ENCODE measurements around the gene OBP2A. TPM values are rescaled to one million over a fixed set of nuclear protein-coding genes. Genes with fewer than 3 reads are reported as not detected.
"Not testable (repeated sequence)": the region's sequence is repeated elsewhere in the genome, so short reads cannot be mapped to it uniquely, and the experiment has no call there.

OBP2A gene
- polyA plus RNA-seq, 1 experiment = not detected

DNA sequence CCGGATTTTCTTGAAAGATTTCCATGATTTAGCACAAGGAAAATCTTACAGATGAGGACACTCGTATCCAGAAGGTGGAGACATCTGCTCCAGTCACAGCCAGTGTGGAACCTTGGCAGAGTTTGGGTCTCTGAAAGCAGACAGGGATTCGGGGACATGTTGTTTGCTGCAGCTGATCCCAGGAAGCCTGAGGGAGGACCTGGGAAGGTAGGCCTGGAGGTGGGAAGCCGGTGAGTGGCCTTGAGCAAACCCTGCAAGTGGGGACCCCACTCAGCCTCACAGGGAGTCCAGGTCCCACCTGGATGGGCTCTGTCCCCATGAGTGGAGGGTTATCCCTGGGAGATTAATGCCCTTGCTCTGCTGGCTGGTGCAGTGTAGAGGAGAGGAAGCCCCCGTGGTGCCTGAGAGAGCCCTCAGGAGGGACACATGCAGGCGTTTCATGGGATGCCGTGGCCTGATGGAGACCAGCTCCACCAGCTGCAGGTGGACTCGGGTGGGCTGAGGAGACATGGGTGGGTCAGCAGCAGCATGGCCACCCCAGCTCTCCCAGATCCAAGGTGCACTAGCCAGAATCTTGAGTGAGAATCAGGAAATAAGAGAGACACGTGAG, 37.6 kb upstream of the OBP2A start:
- H3K27me3 ChIP-seq (ENCODE audit: control insufficient read depth, insufficient read depth, low read length) = no peaks in the 10 kb centered on the region
- no peak for DNase-seq (ENCODE audit: low read depth, low spot score)
- TF ChIP-seq, protein P1, sequence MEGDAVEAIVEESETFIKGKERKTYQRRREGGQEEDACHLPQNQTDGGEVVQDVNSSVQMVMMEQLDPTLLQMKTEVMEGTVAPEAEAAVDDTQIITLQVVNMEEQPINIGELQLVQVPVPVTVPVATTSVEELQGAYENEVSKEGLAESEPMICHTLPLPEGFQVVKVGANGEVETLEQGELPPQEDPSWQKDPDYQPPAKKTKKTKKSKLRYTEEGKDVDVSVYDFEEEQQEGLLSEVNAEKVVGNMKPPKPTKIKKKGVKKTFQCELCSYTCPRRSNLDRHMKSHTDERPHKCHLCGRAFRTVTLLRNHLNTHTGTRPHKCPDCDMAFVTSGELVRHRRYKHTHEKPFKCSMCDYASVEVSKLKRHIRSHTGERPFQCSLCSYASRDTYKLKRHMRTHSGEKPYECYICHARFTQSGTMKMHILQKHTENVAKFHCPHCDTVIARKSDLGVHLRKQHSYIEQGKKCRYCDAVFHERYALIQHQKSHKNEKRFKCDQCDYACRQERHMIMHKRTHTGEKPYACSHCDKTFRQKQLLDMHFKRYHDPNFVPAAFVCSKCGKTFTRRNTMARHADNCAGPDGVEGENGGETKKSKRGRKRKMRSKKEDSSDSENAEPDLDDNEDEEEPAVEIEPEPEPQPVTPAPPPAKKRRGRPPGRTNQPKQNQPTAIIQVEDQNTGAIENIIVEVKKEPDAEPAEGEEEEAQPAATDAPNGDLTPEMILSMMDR (IDR thresholded peaks at IDR 0.05; ENCODE audit: low read depth, low read length) = no peak
- H3K27ac ChIP-seq (ENCODE audit: low read depth, low read length) = no peak overlapping the region
- CTCF ChIA-PET = no interaction called here
- peaks cover 3% of the 10 kb centered on the region; the same call in 1 of the 2 replicates for H3K9me3 ChIP-seq (ENCODE audit: control insufficient read depth, insufficient read depth, low read length)
- POLR2A ChIA-PET = no interaction called here
- no peak overlapping the region for H3K4me3 ChIP-seq (ENCODE audit: low read depth, low read length)

DNA sequence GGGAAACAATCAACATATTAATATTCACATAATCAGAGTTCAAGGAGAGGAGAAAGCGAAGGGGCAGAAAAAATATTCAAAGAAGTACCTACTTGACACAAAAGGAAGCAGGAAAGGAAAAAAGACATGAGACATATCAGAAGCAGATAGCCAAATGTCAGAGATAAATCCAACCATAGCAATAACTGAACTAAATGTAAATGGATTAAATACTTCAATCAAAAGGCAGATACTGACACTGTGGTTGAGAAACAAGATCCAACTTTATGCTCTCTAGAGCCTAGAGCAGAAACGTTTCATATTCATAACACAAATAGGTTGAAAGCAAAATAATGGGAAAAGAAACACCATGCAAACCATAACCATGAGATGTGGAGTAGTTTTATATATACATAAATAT, 36.5 kb upstream of the OBP2A start:
- peaks cover 3% of the 10 kb centered on the region; the same call in 1 of the 2 replicates for H3K9me3 ChIP-seq (ENCODE audit: control insufficient read depth, insufficient read depth, low read length)
- ChIA-PET CTCF (no interaction called here), POLR2A (no interaction called here)
- no peaks in the 10 kb centered on the region for H3K27me3 ChIP-seq (ENCODE audit: control insufficient read depth, insufficient read depth, low read length)
- no peak overlapping the region for H3K4me3 ChIP-seq (ENCODE audit: low read depth, low read length)
- no peak for DNase-seq (ENCODE audit: low read depth, low spot score)
- TF ChIP-seq, protein P1 (IDR thresholded peaks at IDR 0.05; ENCODE audit: low read depth, low read length) = no peak
- no peak overlapping the region for H3K27ac ChIP-seq (ENCODE audit: low read depth, low read length)

DNA sequence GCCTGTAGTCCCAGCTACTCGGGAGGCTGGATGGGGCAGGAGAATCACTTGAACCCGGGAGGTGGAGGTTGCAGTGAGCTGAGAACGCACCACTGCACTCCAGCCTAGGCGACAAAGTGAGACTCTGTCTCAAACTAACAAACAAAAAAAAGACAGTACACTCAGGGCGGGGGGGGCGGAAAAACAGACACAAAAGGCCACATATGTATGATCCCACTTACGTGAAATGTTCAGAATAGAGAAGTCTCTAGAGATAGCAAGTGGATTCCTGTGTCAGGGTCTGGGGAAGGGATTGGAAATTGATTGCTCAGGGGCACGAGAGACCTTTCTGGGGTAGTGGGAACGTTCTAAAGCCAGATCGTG, 33.7 kb upstream of the OBP2A start:
- TF ChIP-seq, protein P1 (IDR thresholded peaks at IDR 0.05; ENCODE audit: low read depth, low read length) = no peak
- ChIA-PET POLR2A (no interaction called here), CTCF (interaction anchor here (0.6 to 1.3 kb wide), 3 partner anchors 8 to 46 kb away, joined by 3 to 5 read pairs (median 4); no protein-coding TSS in a partner anchor)
- Histone ChIP-seq H3K9me3 (ENCODE audit: control insufficient read depth, insufficient read depth, low read length) (peaks cover 3% of the 10 kb centered on the region; the same call in 1 of the 2 replicates), H3K27ac (ENCODE audit: low read depth, low read length) (no peak overlapping the region), H3K27me3 (ENCODE audit: control insufficient read depth, insufficient read depth, low read length) (no peaks in the 10 kb centered on the region), H3K4me3 (ENCODE audit: low read depth, low read length) (no peak overlapping the region)
- no peak for DNase-seq (ENCODE audit: low read depth, low spot score)

DNA sequence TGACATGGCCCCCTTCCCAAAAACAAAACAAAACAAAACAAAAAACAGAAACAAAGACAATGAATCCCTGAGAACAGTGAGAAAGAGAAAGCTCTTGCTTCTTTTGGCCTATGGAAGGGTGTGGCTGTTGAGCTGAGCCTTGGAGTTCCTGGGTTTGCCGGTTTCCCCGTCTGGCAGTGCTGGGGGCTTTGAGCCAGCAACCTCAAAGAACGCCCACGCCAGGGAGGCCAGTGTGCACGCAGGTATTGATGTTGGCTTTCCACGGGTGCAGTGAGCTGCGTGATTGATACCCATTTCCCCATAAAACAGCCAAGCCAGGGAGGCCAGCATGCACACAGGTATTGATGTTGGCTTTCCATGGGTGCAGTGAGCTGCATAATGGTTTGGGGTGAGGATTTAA, 33.0 kb upstream of the OBP2A start:
- Histone ChIP-seq H3K9me3 (ENCODE audit: control insufficient read depth, insufficient read depth, low read length) (peaks cover 3% of the 10 kb centered on the region; the same call in 1 of the 2 replicates), H3K27me3 (ENCODE audit: control insufficient read depth, insufficient read depth, low read length) (no peaks in the 10 kb centered on the region), H3K27ac (ENCODE audit: low read depth, low read length) (no peak overlapping the region), H3K4me3 (ENCODE audit: low read depth, low read length) (no peak overlapping the region)
- DNase-seq (ENCODE audit: low read depth, low spot score) = no peak
- ChIA-PET POLR2A (no interaction called here), CTCF (interaction anchor here (1.0 to 1.3 kb wide), 2 partner anchors 9 to 13 kb away, joined by 4 to 5 read pairs; no protein-coding TSS in a partner anchor)
- TF ChIP-seq, protein P1 (IDR thresholded peaks at IDR 0.05; ENCODE audit: low read depth, low read length) = no peak

DNA sequence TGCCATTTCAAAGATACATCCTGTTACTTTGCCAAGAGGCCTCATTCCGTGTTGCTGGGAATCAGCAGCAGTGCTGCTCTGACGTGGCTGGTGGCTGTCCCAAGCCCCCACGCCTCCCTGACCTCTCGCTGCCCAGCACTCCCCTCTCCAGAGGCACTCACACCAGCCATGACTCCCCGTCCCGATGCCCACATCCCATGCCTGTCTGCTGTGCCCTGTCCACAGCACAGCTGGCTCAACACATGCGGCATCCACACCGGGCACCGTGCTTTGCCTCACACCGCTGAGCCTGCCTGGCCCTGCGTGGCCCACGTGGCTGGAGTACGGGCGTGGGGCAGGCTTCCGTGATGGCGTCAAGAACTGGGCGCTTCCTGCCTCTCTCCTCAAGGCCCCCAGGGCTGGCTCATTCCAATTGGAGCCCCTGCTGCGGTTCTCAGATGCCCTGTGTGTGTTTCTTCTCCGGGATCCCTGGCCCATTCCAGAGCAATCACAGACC, 32.5 kb upstream of the OBP2A start:
- no peak for DNase-seq (ENCODE audit: low read depth, low spot score)
- ChIA-PET CTCF (interaction anchor here (1.0 to 1.3 kb wide), 2 partner anchors 9 to 13 kb away, joined by 4 to 5 read pairs; no protein-coding TSS in a partner anchor), POLR2A (no interaction called here)

DNA sequence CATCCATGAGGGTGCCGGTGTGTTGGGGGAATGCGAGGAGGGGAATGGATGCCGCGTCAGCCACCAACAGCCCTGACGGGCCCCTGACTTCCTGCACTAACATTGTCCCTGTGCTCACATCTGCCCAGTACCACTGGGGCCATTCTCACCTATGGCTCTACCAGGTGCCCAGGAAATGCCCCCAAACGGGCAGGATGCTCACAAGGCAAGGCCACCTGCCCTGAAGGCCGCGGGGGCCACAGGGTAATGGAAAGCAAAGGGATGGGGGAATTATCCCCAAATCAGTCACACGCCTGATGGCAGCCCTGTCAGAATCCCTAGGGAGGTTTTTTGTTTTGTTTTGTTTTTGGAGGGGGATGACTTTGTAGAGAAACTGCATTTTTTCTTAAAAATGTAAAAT, 32.0 kb upstream of the OBP2A start:
- CTCF ChIA-PET; H3K4me3 ChIP-seq (ENCODE audit: low read depth, low read length); H3K9me3 ChIP-seq (ENCODE audit: control insufficient read depth, insufficient read depth, low read length); H3K27me3 ChIP-seq (ENCODE audit: control insufficient read depth, insufficient read depth, low read length); DNase-seq (ENCODE audit: low read depth, low spot score); H3K27ac ChIP-seq (ENCODE audit: low read depth, low read length); POLR2A ChIA-PET: not testable (repeated sequence)

More for the DNA sequence above, 32.5 kb upstream of the OBP2A start:
- Histone ChIP-seq H3K27ac (ENCODE audit: low read depth, low read length) (no peak overlapping the region), H3K9me3 (ENCODE audit: control insufficient read depth, insufficient read depth, low read length) (peaks cover 2% of the 10 kb centered on the region; the same call in 1 of the 2 replicates), H3K4me3 (ENCODE audit: low read depth, low read length) (no peak overlapping the region), H3K27me3 (ENCODE audit: control insufficient read depth, insufficient read depth, low read length) (peaks cover 4% of the 10 kb centered on the region)
- TF ChIP-seq, protein P1 (IDR thresholded peaks at IDR 0.05; ENCODE audit: low read depth, low read length) = no peak

All from AG04450 (cell line).